KMS-11 (cell line): ENCODE data around the gene GRIA2.

Source experiments
- H2AFZ ChIP-seq: fragments of 200-600 bp; sonication (generic); 2 replicates; pipeline ENCODE4 v1.6.1; 2016; ENCODE audit warnings: antibody characterized with exemption, mixed run types, low read depth
- H3K27ac ChIP-seq: fragments of 200-600 bp; sonication (generic); 2 replicates; pipeline ENCODE4 v1.6.1; 2016; ENCODE audit warnings: mild to moderate bottlenecking, mixed run types
- H3K27me3 ChIP-seq: fragments of 200-600 bp; sonication (generic); 2 replicates; pipeline ENCODE4 v1.6.1; 2017; ENCODE audit warnings: mild to moderate bottlenecking, low read depth, mixed run types, moderate library complexity; ENCODE audit not compliant: insufficient read depth
- H3K36me3 ChIP-seq: fragments of 200-600 bp; sonication (generic); 2 replicates; pipeline ENCODE4 v1.6.1; 2017; ENCODE audit warnings: mild to moderate bottlenecking, mixed run types; ENCODE audit not compliant: insufficient read depth
- H3K4me1 ChIP-seq: fragments of 200-600 bp; sonication (generic); 2 replicates; pipeline ENCODE4 v1.6.1; 2016; ENCODE audit warnings: mild to moderate bottlenecking, low read depth, mixed run types; ENCODE audit not compliant: poor library complexity, severe bottlenecking
- H3K4me2 ChIP-seq: fragments of 200-600 bp; sonication (generic); 2 replicates; pipeline ENCODE4 v1.7.0; 2016; ENCODE audit warnings: mild to moderate bottlenecking, mixed run types
- H3K4me3 ChIP-seq: fragments of 200-600 bp; sonication (generic); IDR thresholded peaks from 2 replicates; pipeline ENCODE4 v1.6.1; 2017; ENCODE audit warnings: low read depth, low read length, mixed read lengths; ENCODE audit not compliant: insufficient read depth
- H3K79me2 ChIP-seq: fragments of 200-600 bp; sonication (generic); 2 replicates; pipeline ENCODE4 v1.6.1; 2016; ENCODE audit warnings: low read depth, mixed run types; ENCODE audit not compliant: insufficient read depth
- H3K9ac ChIP-seq: fragments of 200-600 bp; sonication (generic); 2 replicates; pipeline ENCODE4 v1.6.1; 2016; ENCODE audit warnings: mild to moderate bottlenecking, mixed run types
- H4K20me1 ChIP-seq: fragments of 200-600 bp; sonication (generic); 2 replicates; pipeline ENCODE4 v1.6.1; 2016; ENCODE audit warnings: mild to moderate bottlenecking, mixed run types; ENCODE audit not compliant: insufficient read depth
- TF ChIP-seq, protein P1 (sequence below): fragments of 200-600 bp; sonication (generic); conservative IDR thresholded peaks from 2 replicates; pipeline ENCODE4 v1.6.1; 2017; ENCODE audit warnings: low read depth, mild to moderate bottlenecking, antibody characterized with exemption, low read length, moderate library complexity, mixed read lengths

GRIA2 gene

DNA sequence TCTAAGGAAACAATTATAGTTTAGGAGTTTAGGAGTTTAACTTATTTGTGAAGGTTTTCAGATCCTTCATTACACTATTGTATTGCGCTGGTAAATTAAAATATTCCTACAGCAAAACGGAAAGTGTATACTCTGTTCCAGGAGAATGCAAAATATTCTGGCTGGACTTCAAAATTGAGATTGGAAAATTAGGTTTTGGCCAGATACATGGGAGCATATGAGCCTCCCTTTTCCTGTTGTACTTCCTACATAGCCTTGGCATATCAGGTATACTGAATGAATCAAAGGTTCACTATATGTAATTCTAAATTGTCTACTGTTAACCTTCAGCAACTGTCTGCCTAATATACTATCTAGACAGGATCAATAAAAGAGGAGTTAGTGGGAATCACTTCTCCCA, 25.2 kb upstream of the GRIA2 start:
- H3K4me3 ChIP-seq, result no peak overlapping the region
- no peaks in the 10 kb centered on the region for H4K20me1 ChIP-seq
- no peaks in the 10 kb centered on the region for H3K36me3 ChIP-seq
- no peak overlapping the region for H2AFZ ChIP-seq
- H3K27ac ChIP-seq, result no peak overlapping the region
- no peak overlapping the region for H3K9ac ChIP-seq
- TF ChIP-seq, protein P1, sequence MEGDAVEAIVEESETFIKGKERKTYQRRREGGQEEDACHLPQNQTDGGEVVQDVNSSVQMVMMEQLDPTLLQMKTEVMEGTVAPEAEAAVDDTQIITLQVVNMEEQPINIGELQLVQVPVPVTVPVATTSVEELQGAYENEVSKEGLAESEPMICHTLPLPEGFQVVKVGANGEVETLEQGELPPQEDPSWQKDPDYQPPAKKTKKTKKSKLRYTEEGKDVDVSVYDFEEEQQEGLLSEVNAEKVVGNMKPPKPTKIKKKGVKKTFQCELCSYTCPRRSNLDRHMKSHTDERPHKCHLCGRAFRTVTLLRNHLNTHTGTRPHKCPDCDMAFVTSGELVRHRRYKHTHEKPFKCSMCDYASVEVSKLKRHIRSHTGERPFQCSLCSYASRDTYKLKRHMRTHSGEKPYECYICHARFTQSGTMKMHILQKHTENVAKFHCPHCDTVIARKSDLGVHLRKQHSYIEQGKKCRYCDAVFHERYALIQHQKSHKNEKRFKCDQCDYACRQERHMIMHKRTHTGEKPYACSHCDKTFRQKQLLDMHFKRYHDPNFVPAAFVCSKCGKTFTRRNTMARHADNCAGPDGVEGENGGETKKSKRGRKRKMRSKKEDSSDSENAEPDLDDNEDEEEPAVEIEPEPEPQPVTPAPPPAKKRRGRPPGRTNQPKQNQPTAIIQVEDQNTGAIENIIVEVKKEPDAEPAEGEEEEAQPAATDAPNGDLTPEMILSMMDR, result no peak
- H3K4me1 ChIP-seq, result peaks cover 4% of the 10 kb centered on the region
- no peaks in the 10 kb centered on the region for H3K79me2 ChIP-seq
- H3K4me2 ChIP-seq, result no peak overlapping the region
- H3K27me3 ChIP-seq, result no peaks in the 10 kb centered on the region

DNA sequence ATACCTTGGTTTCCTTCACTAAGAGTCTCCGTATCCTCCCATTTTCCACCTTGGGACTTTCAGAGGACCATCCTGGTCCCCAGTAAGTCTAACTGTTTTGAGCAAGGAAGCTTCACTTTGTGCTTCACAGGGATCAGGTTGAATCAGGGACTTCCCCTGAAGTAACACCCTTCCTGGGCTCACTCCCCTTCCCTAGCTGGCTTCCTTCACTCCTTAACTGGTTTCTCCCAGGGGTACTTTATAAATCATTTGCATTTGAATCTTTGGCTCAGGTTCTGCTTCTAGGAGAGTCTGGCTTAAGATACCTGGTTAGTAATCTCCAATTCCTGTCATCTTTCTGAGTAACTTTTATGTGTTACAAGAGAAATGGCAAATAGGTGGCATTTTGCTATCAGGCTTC, 24.5 kb upstream of the GRIA2 start:
- H3K4me2 ChIP-seq, result no peak overlapping the region
- no peak overlapping the region for H3K9ac ChIP-seq
- no peaks in the 10 kb centered on the region for H4K20me1 ChIP-seq
- no peak overlapping the region for H3K4me3 ChIP-seq
- TF ChIP-seq, protein P1, result no peak
- H3K79me2 ChIP-seq, result no peaks in the 10 kb centered on the region
- no peaks in the 10 kb centered on the region for H3K36me3 ChIP-seq
- no peaks in the 10 kb centered on the region for H3K27me3 ChIP-seq
- H3K27ac ChIP-seq, result no peak overlapping the region
- no peak overlapping the region for H2AFZ ChIP-seq
- peaks cover 4% of the 10 kb centered on the region for H3K4me1 ChIP-seq

DNA sequence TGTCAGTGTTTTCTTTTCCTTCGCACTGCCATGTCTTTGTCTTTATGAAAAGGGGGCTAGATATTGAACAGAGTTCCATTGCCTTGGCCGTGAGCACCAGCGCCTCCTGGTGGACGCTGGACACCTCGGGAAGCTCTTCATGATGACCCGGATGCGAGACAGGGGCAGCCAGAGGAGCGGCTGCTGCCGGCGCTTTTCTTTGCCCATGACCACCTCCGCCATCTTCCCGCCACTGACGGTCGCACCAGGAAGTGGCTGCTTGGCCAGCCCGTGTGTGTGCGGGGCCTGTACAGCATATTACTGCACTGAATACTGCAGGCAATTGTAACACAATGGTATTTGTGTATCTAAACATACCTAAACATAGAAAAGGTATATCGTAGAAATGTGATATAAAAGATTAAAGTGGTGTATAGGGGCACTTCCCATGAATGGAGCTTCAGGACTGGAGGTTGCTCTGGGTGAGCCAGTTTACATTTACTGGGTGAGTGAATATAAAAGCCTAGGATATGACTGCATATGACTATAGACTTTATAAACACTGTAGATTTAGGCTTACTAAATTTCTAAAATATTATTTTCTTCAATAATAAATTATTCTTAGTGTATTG, 15.8 kb upstream of the GRIA2 start:
- TF ChIP-seq, protein P1, result peak; percentile 79
- no peaks in the 10 kb centered on the region for H3K79me2 ChIP-seq
- H2AFZ ChIP-seq, result peak overlapping the region; percentile 66
- no peak overlapping the region for H3K4me2 ChIP-seq
- no peaks in the 10 kb centered on the region for H3K4me1 ChIP-seq
- no peaks in the 10 kb centered on the region for H3K27me3 ChIP-seq
- no peak overlapping the region for H3K9ac ChIP-seq
- no peaks in the 10 kb centered on the region for H3K36me3 ChIP-seq
- H3K4me3 ChIP-seq, result no peak overlapping the region
- H3K27ac ChIP-seq, result 0 out of 2 replicates have a peak overlapping the region, but pooled peaks have one; percentile 27
- H4K20me1 ChIP-seq, result no peaks in the 10 kb centered on the region

DNA sequence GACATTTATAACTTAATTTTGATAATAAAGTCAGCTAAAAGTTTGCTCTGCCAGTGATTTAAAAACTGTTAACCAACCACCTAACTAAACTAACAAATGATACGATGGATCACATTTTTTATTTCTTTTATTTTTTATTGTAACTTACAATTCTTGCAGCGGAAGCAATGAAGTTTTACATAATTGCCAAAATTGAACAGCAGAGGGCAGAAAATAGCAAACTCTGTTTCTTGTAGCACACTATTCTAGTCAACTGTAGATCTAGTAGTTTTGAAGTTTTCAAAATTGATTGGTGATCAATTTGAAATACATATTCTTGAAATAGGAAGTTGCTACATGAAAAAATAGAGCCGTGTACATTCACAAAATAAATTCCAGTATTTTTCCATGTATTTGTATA, 2.8 kb upstream of the GRIA2 start:
- Histone ChIP-seq H3K9ac (no peak overlapping the region), H3K36me3 (no peaks in the 10 kb centered on the region), H3K4me1 (no peaks in the 10 kb centered on the region), H3K79me2 (no peaks in the 10 kb centered on the region), H3K27ac (no peak overlapping the region), H3K4me2 (no peak overlapping the region), H3K27me3 (no peaks in the 10 kb centered on the region), H2AFZ (no peak overlapping the region), H4K20me1 (no peaks in the 10 kb centered on the region), H3K4me3 (no peak overlapping the region)
- TF ChIP-seq, protein P1, result peak; percentile 77
